ENCODE results near the gene LTBP2. TPM values are rescaled to one million over a fixed set of nuclear protein-coding genes. Genes with fewer than 3 reads are reported as not detected.

The LTBP2 gene
- polyA plus RNA-seq, 3 donors = 2.4 to 4.4 (median 2.9) TPM

DNA sequence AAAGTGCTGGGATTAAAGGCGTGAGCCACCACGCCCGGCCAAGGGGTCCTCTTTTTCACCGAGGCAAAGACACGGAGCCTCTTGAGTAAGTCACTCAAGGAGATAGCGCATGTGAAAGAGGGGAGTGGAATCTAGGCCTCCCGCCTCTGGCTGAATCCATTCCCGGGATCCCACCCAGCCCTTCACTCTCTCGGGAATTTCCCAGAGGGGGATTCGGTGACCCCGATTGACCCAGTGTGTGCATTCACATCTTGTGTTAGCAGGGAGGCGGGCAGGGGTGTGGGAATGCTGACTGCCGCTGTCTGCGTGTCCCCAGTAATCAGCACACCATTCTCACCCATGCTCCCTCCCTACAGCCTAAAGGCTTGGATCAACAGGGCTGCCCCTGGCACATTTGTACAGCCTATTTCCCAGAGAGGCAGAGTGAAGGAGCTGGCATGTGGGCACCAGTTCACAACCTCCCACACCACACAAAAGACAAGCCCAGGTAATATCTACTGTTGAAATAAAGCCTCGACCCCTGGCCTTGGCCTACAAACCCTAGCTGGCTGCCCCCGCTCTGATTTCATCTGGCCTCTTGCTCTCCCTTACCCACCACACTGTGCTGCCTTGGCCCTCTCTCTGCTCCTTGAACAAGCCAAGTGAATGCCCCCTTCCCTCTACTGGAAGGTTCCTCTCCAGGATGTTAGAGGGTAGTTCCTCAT lies 1.3 kb upstream of the LTBP2 start:
- DNase-seq = peak; percentile 28

DNA sequence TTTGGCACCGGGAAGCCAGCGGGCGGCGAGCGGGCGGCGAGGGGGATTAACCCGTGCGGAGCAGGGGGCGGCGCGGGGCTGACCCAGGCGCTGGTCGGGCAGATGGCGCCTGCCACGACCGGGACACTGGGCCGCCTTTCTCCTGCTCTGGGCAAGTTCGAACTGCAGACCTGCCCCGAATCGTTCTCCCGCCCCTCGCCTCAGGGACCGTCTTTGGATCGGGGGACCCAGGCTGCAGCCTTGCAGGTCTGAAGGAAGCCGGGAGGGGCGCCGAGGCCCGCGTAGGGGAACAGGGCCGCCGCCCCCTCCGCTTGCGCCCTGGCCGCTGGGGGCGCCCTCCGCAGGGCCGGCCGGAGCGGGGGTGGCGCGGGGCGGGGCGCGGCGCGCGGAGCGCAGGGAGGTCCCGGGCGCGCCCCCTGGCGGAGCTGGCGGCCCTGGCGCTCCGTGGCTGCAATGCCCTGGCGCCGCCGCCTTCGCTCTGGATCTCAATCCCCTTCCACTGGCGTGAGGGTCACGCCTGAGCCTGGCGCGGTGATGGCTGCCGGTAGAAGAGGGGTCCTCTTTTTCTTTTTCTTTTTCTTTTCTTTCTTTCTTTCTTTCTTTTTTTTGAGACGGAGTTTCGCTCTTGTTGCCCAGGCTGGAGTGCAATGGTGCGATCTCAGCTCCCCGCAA lies 449 bp upstream of the LTBP2 start:
- DNase-seq = peak; percentile 69

DNA sequence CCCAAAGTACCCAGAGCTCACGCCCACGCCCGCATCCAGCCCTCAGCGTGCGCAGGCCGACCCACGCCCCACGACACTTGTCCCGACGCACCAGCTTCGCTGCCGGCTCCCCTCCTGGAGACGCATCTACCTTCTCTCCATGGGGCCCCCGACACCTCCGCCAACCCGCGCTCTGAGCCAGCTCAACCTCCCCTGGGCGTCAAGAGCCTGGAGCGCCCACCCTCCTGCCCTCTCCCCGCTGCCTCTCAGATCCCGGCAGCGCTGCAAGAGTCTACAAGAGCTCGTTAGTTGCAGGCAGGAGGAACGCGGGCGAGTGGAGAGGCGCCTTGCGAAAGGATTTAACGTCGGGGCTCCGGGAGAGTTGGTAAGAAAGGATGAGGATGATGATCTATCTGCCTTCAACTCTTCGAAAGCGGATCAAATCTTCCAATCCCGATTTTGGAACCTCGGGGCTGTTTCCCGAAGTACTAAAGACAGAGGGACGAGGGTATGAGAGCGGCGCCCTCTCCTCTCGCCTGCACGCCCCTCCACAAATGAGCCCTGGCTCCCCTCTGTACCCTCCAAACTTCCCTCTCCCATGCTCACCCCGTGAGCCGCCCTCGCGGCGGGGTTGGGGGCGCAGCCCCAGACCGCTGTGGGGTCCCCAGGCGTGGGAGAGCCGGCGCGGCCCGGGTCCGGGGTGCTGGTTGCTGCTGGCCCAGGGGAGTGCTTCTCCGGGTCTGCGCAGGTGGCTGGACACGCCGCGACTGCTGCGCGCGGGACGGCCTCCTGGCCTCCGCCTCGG lies 979 bp downstream of the LTBP2 start:
- no peak for DNase-seq

DNA sequence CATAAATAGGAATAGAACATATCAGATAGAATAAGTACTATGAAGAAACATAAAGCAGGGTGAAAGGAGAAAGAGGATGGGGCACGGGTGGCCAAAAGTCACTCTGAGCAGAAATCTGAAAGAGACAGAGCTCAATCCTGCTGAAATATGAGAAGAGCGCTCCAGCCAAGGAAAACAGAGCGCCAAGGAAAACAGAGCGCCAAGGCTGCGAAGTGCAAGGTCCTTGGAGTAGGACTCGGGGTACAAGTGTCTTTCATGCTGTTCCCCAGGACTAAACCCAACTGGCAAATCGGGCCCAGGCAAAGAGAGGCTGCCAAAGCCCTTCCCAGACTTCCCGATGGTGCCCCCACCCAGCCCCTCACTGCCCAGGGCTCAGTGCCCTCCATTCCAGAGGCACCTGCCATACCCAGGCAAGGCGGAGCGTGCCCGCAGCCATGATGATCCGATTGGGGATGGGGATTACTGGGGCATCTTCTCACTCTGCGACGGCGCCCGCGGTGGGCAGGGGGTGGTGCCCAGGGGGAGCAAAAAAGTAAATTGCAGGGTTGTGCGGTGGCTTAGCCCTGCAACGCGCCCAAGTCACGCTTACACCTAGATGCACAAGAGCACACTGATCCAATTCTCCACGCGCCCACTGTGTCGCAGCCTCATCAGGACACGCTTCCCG lies 1.7 kb downstream of the LTBP2 start:
- DNase-seq = no peak

DNA sequence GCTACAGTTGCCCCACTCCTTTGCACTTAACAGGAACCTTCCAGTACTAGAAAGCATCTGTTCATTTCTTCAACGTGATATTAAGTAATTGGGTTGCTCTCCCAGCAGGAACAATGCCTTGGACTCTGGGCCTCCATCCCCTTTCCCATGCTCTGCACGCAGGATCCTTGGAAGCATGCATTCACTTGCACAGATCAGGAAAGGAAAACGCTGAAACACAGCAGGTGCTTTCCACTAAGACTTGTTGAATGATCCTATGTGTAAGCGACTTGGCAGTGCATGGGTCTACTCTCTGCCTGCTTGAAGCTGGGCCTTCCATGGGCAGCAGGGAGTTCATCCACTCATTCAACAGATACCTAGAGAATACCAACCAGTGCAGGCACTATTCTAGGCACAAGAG lies 2.3 kb downstream of the LTBP2 start:
- DNase-seq = no peak

DNA sequence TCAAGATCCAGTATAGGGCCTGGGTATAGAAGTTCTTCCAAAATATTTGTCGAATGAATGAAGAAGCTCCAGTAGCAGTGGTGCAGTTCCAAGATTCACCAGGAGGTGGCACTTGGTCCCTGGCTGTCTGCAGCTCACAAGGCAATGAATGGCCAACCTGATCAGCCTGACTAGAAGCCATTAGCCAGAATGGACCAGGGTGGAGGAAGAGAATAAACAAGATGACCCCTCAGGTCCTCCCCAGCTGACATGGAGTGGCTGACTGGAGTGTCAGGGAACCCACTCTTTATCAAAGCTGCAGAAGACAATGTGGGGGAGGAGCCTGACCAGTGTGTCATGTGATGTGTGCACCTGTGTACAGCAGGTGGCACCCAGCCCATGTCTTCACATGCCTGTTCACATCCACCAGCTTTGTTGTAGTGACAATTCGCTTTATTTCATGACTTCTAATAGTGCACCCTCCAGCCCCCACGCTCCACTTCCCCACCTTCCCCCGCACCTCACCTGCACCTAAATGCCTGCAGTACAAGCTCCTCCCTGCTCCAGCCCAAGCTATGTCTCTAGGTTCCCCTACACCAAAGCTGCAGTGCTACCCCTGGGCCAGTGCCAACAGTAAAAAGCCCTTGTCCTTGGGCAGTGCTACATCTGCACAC lies 3.0 kb downstream of the LTBP2 start:
- peak; percentile 75 for DNase-seq

DNA sequence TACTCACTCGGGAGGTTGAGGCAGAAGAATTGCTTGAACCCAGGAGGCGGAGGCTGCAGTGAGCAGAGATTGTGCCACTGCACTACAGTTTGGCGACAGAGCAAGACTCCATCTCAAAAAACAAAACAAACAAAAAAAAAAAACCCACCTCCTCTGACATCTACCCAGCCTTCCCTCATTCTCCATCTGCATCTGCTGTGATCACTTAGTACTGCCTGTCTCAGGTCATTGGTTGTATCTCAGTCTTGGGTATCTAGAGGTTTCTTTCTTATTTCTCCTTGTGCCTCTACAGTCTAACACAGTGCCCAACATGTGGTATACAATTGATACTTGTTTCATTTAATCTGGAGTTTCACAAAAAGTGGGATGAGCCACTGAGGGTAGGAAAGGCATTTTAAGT lies 5.3 kb downstream of the LTBP2 start:
- DNase-seq = no peak

DNA sequence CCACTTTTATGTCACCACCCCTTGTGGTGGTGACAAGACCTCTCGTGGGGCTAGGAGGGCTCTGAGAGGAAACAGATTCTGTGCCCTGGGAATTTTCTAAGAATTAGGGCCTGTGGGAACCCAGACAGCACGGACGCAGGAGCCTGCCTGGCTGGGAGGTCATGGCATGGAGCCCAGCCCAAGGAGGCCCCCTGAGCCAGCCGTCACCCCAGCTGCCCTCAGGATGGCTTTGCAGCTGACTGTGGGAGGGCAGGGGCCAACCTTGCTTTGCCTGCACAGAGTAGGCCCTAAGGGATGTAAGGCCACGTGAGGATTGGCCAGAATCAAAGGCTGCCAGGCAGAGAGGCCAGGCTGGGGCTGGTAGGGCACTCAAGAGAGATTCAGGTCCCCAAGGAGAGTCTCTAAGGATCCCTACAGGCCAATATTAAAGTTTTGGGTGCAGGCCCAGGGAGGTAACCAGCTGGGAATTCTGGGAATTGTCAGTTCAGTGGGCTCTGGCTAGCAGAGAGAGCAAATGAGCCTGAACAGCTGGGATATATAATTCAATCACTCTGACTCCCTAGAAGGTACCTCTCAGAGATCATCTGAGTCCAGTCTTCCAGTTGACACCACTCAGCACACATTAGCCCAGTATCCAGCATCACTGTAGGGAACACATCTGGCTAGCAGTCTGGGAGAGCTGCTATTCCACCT lies 6.4 kb downstream of the LTBP2 start:
- DNase-seq = no peak

DNA sequence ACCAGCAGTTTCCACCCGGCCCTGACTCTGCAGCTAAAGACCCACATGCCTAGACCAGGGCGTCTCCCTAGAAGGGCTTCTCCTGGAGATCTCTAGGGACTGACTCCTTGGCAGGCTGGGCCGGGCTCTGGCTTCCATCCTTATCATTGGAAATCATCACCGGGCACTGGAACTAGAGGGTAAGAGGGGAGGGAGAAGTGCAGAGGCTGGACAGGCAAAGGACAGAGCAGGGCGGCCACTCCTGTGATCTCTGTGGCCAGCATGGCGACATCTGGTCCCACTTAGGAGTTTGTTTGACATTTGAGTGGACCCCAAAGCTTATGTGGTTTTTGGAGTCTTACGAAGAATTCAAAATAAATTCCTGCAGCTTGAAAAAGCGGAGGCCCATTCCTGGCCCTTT lies 7.1 kb downstream of the LTBP2 start:
- DNase-seq = no peak

DNA sequence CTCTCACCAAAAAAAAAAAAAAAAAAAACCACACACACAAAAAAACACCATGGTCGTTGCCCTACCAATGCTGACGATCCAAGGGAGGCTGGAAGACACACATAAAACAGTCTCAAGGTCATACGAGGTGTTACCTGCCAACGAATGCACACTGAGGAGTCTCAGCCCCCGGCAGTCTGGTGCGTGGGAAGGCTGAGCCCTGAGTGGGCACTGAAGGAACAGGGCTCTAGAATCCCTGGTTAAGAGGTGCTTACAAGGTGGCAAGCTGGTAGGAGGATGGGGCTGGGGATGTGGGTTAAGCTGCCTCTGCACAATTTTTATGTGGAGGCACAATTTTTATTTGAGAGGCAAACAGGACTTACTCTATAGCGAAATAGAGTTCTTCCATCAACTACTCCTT lies 7.9 kb downstream of the LTBP2 start:
- DNase-seq = no peak

DNA sequence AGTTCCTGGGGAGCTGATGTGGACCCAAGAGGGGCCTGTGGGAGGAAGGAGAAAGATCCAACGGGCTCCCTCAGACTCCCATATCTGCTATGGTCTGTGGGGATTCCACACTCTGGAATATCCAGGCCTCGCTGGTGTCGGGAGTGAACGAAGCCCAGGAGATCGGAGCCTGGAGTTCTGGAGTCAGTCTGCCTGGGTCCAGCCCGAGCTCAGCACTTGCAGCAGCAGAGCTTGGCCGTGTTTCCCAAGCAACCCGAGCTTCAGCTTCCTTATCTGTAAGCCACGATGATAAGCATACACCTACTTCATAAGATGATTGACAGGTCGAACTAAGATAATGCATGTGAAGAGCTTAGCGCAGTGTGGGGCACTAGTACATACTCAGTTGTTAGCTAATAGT lies 10.1 kb downstream of the LTBP2 start:
- DNase-seq = no peak

DNA sequence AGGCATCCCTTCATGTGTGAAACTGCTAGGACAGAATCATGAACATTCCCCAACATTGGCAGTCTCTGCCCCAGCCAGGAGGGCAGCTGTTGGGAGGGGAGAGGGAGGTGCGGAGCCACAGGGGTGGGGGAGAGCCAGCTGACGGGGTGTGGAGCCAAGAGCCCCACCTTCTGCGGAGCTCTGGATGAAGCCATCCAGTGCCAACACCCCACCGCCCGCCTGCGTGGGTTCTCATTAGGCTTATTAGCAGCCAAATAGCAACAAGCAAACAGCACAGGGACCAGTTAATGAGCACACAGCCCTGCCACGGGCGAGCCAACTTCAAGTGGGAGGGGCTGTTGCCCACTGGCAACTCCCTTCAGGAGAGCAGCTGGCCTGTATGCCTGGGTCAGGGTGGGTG lies 12.1 kb downstream of the LTBP2 start:
- no peak for DNase-seq

DNA sequence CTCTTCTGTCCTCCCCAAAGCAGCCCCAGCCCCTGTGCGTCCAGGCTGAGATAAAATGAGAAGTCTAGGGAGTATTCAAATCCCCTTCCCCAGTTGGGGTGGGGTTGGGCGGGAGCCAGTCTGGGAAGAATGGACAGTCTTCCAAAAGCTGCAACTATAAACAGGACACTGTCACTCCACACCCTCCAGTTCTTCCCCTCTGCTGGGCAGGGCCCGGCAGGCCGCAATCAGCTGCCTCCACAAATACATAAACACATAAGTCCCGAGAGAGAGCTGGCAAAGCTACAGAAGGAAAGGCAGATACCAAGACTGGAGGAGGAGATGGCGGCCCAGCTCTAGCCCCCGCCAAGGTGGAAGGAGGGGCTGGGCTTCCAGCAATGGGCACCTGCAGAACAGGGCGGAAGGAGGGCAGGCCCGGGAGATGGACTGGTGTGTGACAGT lies 12.7 kb downstream of the LTBP2 start:
- no peak for DNase-seq

DNA sequence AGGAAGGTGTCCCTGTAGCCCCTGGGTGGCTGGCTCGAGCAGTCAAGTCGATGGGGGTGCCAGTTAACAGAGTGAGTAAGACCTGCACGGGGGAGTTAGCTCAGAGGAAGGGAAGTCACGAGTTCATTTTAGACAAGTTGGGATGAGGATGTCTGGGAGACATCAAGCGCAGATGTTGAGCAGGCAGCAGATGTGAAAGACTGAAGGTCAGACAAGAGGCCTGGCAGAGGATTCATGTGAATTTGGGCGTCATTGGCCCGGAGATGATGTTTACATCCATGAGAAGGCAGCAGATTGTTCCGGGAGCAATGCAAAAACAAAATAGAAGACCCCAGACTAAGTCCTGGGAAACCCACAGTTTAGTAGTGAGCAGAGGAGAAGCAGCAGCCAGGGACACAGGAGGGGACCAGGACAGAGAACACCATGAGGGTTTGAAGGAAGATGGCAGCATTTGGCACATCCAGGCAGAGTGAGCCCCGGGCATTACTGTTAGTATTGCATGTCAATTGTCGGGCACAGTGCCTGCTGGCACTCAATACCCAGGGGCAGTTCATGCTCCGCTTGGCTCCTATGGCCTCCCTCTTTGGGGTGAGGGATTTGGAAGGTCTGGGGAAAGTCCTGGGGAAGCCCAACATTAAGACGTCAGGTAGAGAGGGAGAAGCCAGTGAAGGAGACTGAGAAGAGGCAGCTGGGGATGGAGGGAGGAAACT lies 15.1 kb downstream of the LTBP2 start:
- no peak for DNase-seq

DNA sequence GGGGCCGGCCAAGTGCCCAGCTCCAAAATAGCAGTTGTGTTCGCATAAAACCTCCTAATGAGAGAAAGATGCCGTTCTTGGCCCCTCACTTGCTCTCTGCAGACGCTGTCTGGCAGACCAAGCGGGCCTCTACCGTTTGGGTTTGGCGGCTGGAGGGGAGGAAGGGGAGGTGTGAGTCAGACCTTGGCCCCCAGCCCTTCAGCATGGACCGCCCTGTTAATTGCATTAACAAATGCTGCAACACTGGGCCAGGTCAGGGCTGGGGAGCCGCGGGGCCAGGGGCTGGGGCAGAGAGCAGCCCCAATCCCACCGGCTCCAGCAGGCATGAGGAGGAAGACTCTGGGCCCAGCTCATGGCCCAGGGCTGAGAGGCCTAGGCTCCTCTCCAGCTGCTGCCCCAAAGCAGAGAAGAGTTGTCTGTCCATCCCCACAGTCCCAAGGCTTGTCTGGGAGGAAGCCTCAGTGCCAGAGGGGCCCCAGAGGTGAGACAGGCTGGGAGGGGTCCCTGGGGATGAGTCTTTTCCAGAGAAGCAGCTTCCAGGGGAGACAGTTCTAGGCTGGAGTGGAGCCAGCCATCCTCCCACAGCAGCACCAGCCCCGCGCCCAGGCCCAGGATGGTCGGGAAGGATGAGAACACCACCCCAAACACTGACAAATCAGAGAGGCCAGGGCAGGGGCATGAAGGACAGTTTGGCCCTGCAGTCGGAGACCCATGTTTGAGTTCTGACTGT lies 16.9 kb downstream of the LTBP2 start:
- DNase-seq = no peak

DNA sequence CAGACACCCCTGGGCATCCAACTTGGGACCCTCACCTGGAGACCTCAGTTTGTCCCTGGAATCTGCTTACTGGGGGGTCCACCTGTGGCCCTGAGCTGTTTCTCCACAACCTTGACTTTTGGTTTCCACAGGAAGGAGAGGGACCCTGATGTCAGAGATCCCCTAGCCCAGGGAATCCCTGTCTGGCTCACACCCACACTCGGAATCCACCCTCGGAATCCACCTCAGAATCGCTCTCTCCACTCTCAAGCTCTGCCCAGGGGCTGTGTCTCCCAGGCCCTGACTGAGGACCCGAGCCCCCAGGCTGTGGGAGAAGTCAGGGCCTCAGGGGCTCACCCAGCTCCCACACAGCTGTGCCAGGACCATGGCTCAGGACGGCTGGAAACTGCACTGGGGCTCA lies 17.4 kb downstream of the LTBP2 start:
- no peak for DNase-seq

DNA sequence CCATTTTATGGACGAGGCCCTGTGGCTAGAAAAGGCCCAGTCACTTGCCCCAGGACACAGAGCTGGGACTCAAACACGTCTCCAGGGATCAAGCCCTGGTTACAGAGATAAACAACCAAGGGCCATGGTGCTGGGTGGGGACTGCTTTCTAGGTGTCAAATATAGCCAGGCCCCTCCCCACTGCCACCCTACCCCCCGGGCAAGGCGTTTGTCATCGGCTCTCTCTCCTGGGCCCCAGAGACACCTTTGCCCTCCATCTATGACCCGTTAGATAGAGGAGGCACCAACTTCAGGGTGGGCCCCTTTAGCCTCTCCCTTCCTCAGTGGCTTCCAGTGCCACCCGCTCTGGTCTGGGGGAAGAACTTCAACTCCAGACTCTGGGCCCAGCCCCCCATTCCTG lies 18.0 kb downstream of the LTBP2 start:
- no peak for DNase-seq

DNA sequence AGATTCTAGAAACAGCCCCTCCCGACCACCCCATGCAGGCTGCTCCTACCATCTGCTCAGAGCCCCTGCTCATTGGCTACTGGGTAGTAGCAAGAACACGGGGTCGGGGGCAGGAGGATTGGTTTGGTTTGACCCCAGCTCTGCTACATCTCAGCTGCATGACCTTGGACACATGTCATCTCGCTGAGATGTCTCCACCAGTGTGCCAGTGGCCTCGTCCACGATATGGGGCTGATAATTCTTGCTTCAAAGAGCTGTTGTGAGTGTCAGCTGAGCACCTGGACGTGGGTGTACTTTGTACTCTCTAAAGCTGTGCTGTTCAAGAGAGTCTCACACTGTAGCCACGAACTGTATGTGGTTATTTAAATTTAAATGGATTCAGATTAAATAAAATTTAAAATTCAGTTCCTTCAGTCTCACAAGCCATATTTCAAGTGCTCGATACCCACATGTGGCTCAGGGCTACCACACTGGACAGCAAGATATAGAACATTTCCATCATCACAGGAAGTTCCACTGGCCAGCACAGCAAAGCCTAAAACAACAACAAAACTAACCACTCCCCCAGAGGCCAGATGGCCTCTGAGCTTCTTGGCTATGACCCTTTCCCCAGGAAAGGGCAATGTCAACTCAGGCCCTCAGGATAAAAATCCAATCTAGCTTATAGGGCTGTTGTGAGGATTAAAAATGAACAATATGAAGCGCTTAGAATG lies 18.6 kb downstream of the LTBP2 start:
- no peak for DNase-seq

Data from renal pelvis (tissue), 4 donors.